MM.1S (cell line): ENCODE results near the gene SCAANT1.
A peak's percentile ranks its signal among the peaks of the same experiment; 100 is the strongest.

Experiments
- DNase-seq: peaks from one replicate; pipeline ENCODE4 v3.0.0-alpha.2; 2015
- H2AFZ ChIP-seq: fragments of 300-600 bp; sonication (generic); 2 replicates; pipeline ENCODE4 v1.6.0; 2016; ENCODE audit warnings: antibody characterized with exemption, low read length
- H3F3A ChIP-seq: fragments of 300-600 bp; sonication (generic); 2 replicates; pipeline ENCODE4 v1.6.1; 2016; ENCODE audit warnings: mild to moderate bottlenecking, antibody characterized with exemption, low read length, moderate library complexity, mixed read lengths; ENCODE audit not compliant: insufficient read depth
- H3K27ac ChIP-seq: fragments of 300-600 bp; sonication (generic); 2 replicates; pipeline ENCODE4 v1.5.1; 2016; ENCODE audit warnings: mild to moderate bottlenecking, low read length
- H3K27me3 ChIP-seq: fragments of 300-600 bp; sonication (generic); replicated peaks from 2 replicates; pipeline ENCODE4 v1.6.0; 2016; ENCODE audit warnings: low read length; ENCODE audit not compliant: insufficient read depth
- H3K36me3 ChIP-seq: fragments of 300-600 bp; sonication (generic); replicated peaks from 2 replicates; pipeline ENCODE4 v1.6.1; 2016; ENCODE audit warnings: mild to moderate bottlenecking, low read length, mixed read lengths; ENCODE audit not compliant: insufficient read depth
- H3K4me1 ChIP-seq: fragments of 300-600 bp; sonication (generic); 2 replicates; pipeline ENCODE4 v1.6.1; 2016; ENCODE audit warnings: low read length, mixed read lengths
- H3K4me2 ChIP-seq: fragments of 300-600 bp; sonication (generic); 2 replicates; pipeline ENCODE4 v1.6.0; 2016; ENCODE audit warnings: low read depth, low read length
- H3K4me3 ChIP-seq: fragments of 300-600 bp; sonication (generic); 2 replicates; pipeline ENCODE4 v1.5.1; 2016; ENCODE audit warnings: low read length, mixed read lengths
- H3K79me2 ChIP-seq: fragments of 300-600 bp; sonication (generic); 2 replicates; pipeline ENCODE4 v1.6.1; 2016; ENCODE audit warnings: mixed run types, low read length, mixed read lengths
- H3K9ac ChIP-seq: fragments of 300-600 bp; sonication (generic); 2 replicates; pipeline ENCODE4 v1.6.1; 2016; ENCODE audit warnings: low read length, mixed read lengths
- H3K9me2 ChIP-seq: fragments of 300-600 bp; sonication (generic); replicated peaks from 2 replicates; pipeline ENCODE4 v1.6.1; 2016; ENCODE audit warnings: mild to moderate bottlenecking, low read length, mixed read lengths; ENCODE audit not compliant: insufficient read depth
- H3K9me3 ChIP-seq: fragments of 300-600 bp; sonication (generic); replicated peaks from 2 replicates; pipeline ENCODE4 v1.6.1; 2016; ENCODE audit warnings: mild to moderate bottlenecking, low read length, mixed read lengths; ENCODE audit not compliant: insufficient read depth
- H4K20me1 ChIP-seq: fragments of 300-600 bp; sonication (generic); 2 replicates; pipeline ENCODE4 v1.6.1; 2016; ENCODE audit warnings: mild to moderate bottlenecking, low read length, moderate library complexity, mixed read lengths; ENCODE audit not compliant: insufficient read depth
- EZH2 ChIP-seq: fragments of 300-600 bp; sonication (generic); optimal IDR thresholded peaks from 2 replicates; pipeline ENCODE3; 2017; ENCODE audit warnings: low read depth, mild to moderate bottlenecking, antibody characterized with exemption, low read length, mixed read lengths
- EZH2phosphoT487 ChIP-seq: fragments of 300-600 bp; sonication (generic); IDR thresholded peaks from 2 replicates; pipeline ENCODE4 v1.6.1; 2018; ENCODE audit warnings: antibody characterized with exemption, low read length
- TF ChIP-seq, protein P1 (sequence below): fragments of 300-600 bp; sonication (generic); IDR thresholded peaks from 2 replicates; pipeline ENCODE4 v1.5.1; 2016; ENCODE audit warnings: antibody characterized with exemption, low read length, mixed read lengths

Gene SCAANT1

DNA sequence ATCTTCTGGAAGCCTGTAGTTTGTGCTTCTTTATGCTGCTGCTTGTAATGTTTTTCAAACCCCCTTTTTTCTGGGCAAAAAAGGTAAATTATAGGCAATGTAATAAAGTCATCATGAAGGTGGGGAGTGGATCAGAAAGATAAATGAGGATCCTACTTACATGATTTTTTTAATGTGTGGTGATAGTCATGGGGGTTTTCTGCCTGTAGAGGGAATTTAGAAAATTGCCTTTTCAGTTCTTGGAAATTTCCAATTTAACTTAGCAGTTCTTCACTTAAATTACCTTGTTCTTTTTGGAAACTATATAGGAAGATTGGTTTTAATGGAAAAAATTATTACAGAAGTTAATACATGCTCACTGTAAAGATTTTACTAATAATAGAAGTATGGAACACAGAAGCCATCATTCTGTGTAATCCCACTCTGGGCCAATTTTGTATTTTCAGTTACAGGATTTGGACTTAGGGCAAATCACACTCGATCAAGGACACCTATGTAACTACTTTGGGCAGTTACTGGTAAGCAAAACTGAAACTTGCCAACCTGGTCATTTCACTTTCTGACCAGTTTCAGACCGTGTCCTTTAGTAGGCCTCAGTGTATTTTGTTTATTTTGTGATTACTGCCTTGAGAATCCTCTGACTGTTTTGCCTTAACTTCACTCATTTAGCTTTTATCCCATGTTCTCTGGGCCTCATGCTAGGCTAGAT lies 10.5 kb upstream of the SCAANT1 start:
- Histone ChIP-seq H3K4me2 (no peak overlapping the region), H4K20me1 (peaks cover 20% of the 10 kb centered on the region), H2AFZ (no peak overlapping the region), H3K79me2 (peaks cover 38% of the 10 kb centered on the region), H3K9me3 (no peaks in the 10 kb centered on the region), H3K9me2 (no peaks in the 10 kb centered on the region), H3K36me3 (peaks cover 5% of the 10 kb centered on the region; the same call in 1 of the 2 replicates), H3F3A (no peaks in the 10 kb centered on the region), H3K4me1 (peaks cover 13% of the 10 kb centered on the region), H3K27me3 (no peaks in the 10 kb centered on the region), H3K4me3 (no peak overlapping the region), H3K9ac (no peak overlapping the region), H3K27ac (no peak overlapping the region)
- peak; percentile 20 for DNase-seq
- TF ChIP-seq EZH2phosphoT487 (no peak), EZH2 (no peak)
- TF ChIP-seq, protein P1, sequence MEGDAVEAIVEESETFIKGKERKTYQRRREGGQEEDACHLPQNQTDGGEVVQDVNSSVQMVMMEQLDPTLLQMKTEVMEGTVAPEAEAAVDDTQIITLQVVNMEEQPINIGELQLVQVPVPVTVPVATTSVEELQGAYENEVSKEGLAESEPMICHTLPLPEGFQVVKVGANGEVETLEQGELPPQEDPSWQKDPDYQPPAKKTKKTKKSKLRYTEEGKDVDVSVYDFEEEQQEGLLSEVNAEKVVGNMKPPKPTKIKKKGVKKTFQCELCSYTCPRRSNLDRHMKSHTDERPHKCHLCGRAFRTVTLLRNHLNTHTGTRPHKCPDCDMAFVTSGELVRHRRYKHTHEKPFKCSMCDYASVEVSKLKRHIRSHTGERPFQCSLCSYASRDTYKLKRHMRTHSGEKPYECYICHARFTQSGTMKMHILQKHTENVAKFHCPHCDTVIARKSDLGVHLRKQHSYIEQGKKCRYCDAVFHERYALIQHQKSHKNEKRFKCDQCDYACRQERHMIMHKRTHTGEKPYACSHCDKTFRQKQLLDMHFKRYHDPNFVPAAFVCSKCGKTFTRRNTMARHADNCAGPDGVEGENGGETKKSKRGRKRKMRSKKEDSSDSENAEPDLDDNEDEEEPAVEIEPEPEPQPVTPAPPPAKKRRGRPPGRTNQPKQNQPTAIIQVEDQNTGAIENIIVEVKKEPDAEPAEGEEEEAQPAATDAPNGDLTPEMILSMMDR: no peak

DNA sequence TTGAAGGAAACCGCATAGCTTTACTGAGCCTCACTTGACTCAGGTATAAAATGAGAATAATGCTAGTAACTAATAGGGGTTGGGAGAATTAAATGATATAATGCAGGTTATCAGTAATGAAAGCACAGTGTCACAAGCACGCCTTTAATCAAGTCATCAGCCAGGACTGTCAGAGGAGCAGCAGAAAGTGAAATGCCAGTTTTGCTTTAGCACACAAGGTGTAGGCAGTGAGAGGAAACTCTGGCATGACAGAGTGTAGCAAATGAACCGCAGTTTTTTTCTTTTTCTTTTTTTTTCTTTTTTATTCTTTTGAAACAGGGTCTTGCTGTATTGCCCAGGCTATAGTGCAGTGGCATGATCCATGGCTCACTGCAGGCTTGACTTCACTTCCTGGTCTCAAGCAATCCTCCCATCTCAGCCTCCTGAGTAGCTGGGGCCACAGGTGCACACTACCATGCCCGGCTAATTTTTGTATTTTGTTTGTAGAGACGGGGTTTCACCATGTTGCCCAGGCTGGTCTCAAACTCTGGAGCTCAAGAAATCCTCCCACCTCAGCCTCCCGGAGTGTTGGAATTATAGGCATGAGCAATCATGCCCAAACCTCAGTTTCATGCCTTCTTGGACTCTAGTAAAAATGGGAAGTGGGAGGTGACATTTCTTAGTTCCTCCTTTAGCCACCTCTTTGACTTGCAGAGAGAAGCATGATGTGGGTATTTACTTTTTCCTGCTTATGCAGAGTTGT lies 9.7 kb upstream of the SCAANT1 start:
- TF ChIP-seq EZH2: no peak
- TF ChIP-seq EZH2phosphoT487: no peak
- TF ChIP-seq, protein P1: no peak
- Histone ChIP-seq H3K4me2 (no peak overlapping the region), H3K9ac (no peak overlapping the region), H3F3A (no peaks in the 10 kb centered on the region), H3K79me2 (peaks cover 31% of the 10 kb centered on the region), H3K27me3 (no peaks in the 10 kb centered on the region), H3K27ac (no peak overlapping the region), H3K4me3 (no peak overlapping the region), H3K4me1 (peaks cover 13% of the 10 kb centered on the region), H3K9me2 (no peaks in the 10 kb centered on the region), H4K20me1 (peaks cover 16% of the 10 kb centered on the region), H2AFZ (no peak overlapping the region), H3K9me3 (no peaks in the 10 kb centered on the region), H3K36me3 (peaks cover 9% of the 10 kb centered on the region; the same call in 1 of the 2 replicates)
- DNase-seq: no peak

DNA sequence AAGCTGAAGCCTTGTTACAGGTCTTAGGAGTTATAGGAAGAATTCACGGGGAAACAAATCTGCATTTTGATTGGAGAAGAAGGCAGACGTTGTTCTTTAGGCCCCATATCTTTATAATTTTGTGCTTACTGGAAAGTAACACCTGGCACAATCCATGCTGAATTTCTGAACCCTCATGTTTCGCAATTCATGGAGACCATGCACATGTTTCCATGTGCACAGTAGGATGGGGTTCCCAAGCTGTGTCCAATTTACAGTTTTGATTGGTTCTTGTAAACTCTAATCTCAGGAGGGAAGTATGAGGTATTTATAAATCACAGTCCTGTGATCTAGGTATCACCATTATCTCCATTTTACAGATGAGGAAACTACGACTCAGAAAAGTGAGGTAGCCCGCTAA lies 7.8 kb upstream of the SCAANT1 start:
- no peak overlapping the region for H3K9ac ChIP-seq
- H2AFZ ChIP-seq: no peak overlapping the region
- peaks cover 31% of the 10 kb centered on the region for H3K79me2 ChIP-seq
- H3K9me3 ChIP-seq: no peaks in the 10 kb centered on the region
- no peaks in the 10 kb centered on the region for H3K27me3 ChIP-seq
- no peaks in the 10 kb centered on the region for H3K9me2 ChIP-seq
- no peak overlapping the region for H3K4me2 ChIP-seq
- no peak for DNase-seq
- no peaks in the 10 kb centered on the region for H3F3A ChIP-seq
- H3K4me3 ChIP-seq: no peak overlapping the region
- TF ChIP-seq EZH2 (no peak), EZH2phosphoT487 (no peak)
- TF ChIP-seq, protein P1: no peak
- peaks cover 9% of the 10 kb centered on the region; the same call in 1 of the 2 replicates for H3K36me3 ChIP-seq
- no peak overlapping the region for H3K27ac ChIP-seq
- peaks cover 16% of the 10 kb centered on the region for H4K20me1 ChIP-seq
- H3K4me1 ChIP-seq: peaks cover 13% of the 10 kb centered on the region
